ENCODE measurements around the gene NMNAT2.

DNA sequence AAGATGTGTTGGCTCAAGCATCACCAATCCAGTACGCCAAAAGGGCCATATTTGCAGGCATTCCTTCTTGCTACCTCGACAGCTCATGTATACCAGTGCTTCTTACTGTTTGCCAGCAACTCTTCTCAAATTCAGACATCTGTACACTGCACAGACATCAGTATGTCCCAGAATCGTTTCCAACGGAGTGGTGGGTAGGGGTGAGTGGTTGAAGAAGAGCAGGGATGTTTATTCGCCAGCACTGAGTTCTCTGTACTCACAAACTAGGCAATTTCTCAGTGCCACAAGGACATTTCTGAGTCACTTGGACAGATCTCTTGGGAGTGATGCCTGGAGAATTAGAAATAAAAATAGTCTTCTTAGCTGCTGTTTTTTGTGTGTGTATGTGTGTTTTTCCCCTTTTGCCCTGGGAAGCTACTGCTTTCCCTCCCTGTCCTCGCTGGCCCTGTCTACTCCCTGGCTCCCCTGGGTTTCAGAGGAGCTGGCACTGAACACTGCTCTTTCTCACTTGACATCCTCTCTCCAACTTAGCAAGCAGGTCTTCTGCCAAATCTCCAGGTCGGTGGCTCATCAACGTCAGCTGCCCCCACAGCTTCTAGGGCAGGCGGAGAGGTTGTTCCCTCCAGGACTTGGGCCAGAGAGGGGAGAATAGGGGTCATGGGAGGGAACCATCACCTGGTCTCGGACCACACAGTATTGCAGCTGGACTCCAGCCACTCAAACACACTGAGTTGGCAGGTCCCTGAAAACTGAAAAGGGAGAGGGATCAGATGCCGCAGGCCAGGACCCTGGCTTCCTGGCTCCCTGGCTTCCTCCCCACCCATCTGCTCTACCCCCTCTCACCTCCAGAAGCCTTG, 90.5 kb downstream of the NMNAT2 start:
- TF ChIP-seq, protein P1, sequence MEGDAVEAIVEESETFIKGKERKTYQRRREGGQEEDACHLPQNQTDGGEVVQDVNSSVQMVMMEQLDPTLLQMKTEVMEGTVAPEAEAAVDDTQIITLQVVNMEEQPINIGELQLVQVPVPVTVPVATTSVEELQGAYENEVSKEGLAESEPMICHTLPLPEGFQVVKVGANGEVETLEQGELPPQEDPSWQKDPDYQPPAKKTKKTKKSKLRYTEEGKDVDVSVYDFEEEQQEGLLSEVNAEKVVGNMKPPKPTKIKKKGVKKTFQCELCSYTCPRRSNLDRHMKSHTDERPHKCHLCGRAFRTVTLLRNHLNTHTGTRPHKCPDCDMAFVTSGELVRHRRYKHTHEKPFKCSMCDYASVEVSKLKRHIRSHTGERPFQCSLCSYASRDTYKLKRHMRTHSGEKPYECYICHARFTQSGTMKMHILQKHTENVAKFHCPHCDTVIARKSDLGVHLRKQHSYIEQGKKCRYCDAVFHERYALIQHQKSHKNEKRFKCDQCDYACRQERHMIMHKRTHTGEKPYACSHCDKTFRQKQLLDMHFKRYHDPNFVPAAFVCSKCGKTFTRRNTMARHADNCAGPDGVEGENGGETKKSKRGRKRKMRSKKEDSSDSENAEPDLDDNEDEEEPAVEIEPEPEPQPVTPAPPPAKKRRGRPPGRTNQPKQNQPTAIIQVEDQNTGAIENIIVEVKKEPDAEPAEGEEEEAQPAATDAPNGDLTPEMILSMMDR (IDR thresholded peaks at IDR 0.05 in 2 of 3, conservative IDR thresholded peaks at IDR 0.05 in 1 of 3; ENCODE audit: borderline replicate concordance in 1 of 3, insufficient read depth in 1 of 3, low read depth in 2 of 3, low read length in 2 of 3): no peak
- no peak for TF ChIP-seq SP1 (IDR thresholded peaks at IDR 0.05; ENCODE audit: low read depth)
- no peak for TF ChIP-seq ZFX (IDR thresholded peaks at IDR 0.05)
- no peak for TF ChIP-seq POLR2AphosphoS5 (IDR thresholded peaks at IDR 0.05; ENCODE audit: low read depth, low read length)
- no peak for TF ChIP-seq JUND (IDR thresholded peaks at IDR 0.05)
- TF ChIP-seq ELF1 (IDR thresholded peaks at IDR 0.05; ENCODE audit: borderline replicate concordance, low read depth): no peak
- TF ChIP-seq, protein P2, sequence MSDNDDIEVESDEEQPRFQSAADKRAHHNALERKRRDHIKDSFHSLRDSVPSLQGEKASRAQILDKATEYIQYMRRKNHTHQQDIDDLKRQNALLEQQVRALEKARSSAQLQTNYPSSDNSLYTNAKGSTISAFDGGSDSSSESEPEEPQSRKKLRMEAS (IDR thresholded peaks at IDR 0.05): no peak
- no peak for TF ChIP-seq POLR2A (IDR thresholded peaks at IDR 0.05; ENCODE audit: borderline replicate concordance, extremely low read depth, insufficient read depth, insufficient read length)
- no peak for TF ChIP-seq YY1 (IDR thresholded peaks at IDR 0.05; ENCODE audit: extremely low read depth, insufficient replicate concordance, low read depth, low read length)
- TF ChIP-seq ATF3 (IDR thresholded peaks at IDR 0.05): no peak
- no peak for TF ChIP-seq RAD21 (IDR thresholded peaks at IDR 0.05; ENCODE audit: low read depth)
- TF ChIP-seq CEBPB (IDR thresholded peaks at IDR 0.05; ENCODE audit: low read depth): no peak
- TF ChIP-seq TCF7L2 (IDR thresholded peaks at IDR 0.05; ENCODE audit: borderline replicate concordance, extremely low read depth, insufficient read depth, insufficient read length): no peak
- no peak for TF ChIP-seq EZH2phosphoT487 (IDR thresholded peaks at IDR 0.05; ENCODE audit: borderline replicate concordance)

All from HCT116 (cell line).